Panc1 (cell line): ENCODE measurements around the gene DCD. TPM values are rescaled to one million over a fixed set of nuclear protein-coding genes. Genes with fewer than 3 reads are reported as not detected.

Experiments used
- ATAC-seq: fragments of 200-7000 bp; cut with Tn5 transposase; 2 replicates; pipeline ENCODE4 v1.9.1; 2020; ENCODE audit warnings: mild to moderate bottlenecking, moderate library complexity
- BruUV-seq: library from RNA; stranded (reverse); fragments of 400-500 nt; replicated peaks from 2 replicates; lab custom pipeline; 2021; lab: Mats Ljungman, UMichigan
- CTCF ChIA-PET: fragments of 300-600 bp; sonication (Branson Sonifier 250); formaldehyde crosslinking; loops from one replicate; lab custom pipeline; 2022; ENCODE audit warnings: antibody characterized with exemption; lab: Charles Lee
- POLR2A ChIA-PET: fragments of 300-600 bp; sonication (Branson Sonifier 250); formaldehyde crosslinking; loops from one replicate; lab custom pipeline; 2022; ENCODE audit warnings: antibody characterized with exemption; lab: Charles Lee
- DNase-seq: peaks from one replicate; pipeline ENCODE4 v3.0.0-alpha.2; 2010; ENCODE audit warnings: low read depth, low spot score
- H3K27ac ChIP-seq: 2 replicates; pipeline ENCODE4 v1.5.1; 2011; ENCODE audit warnings: mild to moderate bottlenecking, low read length, inconsistent platforms
- H3K27me3 ChIP-seq: fragments of 200-500 bp; sonication (Bioruptor generic); 2 replicates; pipeline ENCODE4 v1.6.0; 2014; ENCODE audit warnings: low read length, inconsistent platforms; ENCODE audit not compliant: control insufficient read depth, insufficient read depth
- H3K36me3 ChIP-seq: fragments of 200-500 bp; sonication (Bioruptor generic); 2 replicates; pipeline ENCODE4 v1.5.1; 2014; ENCODE audit warnings: inconsistent platforms, mild to moderate bottlenecking, low read length, moderate library complexity; ENCODE audit not compliant: control insufficient read depth, insufficient read depth
- H3K4me1 ChIP-seq: 2 replicates; pipeline ENCODE4 v1.5.1; 2011; ENCODE audit warnings: inconsistent platforms, mild to moderate bottlenecking, low read length, moderate library complexity; ENCODE audit not compliant: control insufficient read depth, insufficient read depth
- H3K4me3 ChIP-seq, 2 experiments: 2 replicates each; pipeline ENCODE4 v1.5.1; 2011 to 2012; ENCODE audit warnings: low read depth in 2 of 2, low read length in 2 of 2, mild to moderate bottlenecking in 2 of 2, inconsistent platforms in 1 of 2, moderate library complexity in 1 of 2
- H3K9me3 ChIP-seq: fragments of 200-500 bp; sonication (Bioruptor generic); 2 replicates; pipeline ENCODE4 v1.5.1; 2014; ENCODE audit warnings: low read depth, mild to moderate bottlenecking, inconsistent platforms, low read length, moderate library complexity; ENCODE audit not compliant: control insufficient read depth, insufficient read depth
- CTCF ChIP-seq: fragments of 450-650 bp; IDR thresholded peaks from 2 replicates; pipeline ENCODE4 v1.5.1; 2017; ENCODE audit warnings: mild to moderate bottlenecking
- POLR2AphosphoS5 ChIP-seq: IDR thresholded peaks from 2 replicates; pipeline ENCODE4 v1.6.1; 2012; ENCODE audit warnings: mild to moderate bottlenecking, low read depth, low read length, moderate library complexity
- REST ChIP-seq, 2 experiments: IDR thresholded peaks; 2 replicates each; pipeline ENCODE4 v1.6.1; 2011 to 2012; ENCODE audit warnings: low read depth in 2 of 2, control low read depth in 1 of 2, low read length in 1 of 2, mild to moderate bottlenecking in 1 of 2, moderate library complexity in 1 of 2; ENCODE audit not compliant: insufficient read depth in 1 of 2
- SIN3A ChIP-seq: IDR thresholded peaks from 2 replicates; pipeline ENCODE4 v1.6.1; 2012; ENCODE audit warnings: low read depth, mild to moderate bottlenecking, low read length, moderate library complexity, borderline replicate concordance; ENCODE audit not compliant: insufficient read depth
- TCF7L2 ChIP-seq: IDR thresholded peaks from 2 replicates; pipeline ENCODE4 v1.6.1; 2011; ENCODE audit warnings: mild to moderate bottlenecking, low read depth, low read length, inconsistent platforms
- in situ Hi-C: cut with HindIII; loops from 2 replicates; pipeline ENCODE4 v1.10.0; 2016; ENCODE audit warnings: low sequenced_read_pairs, low pct_unique_long_range_greater_than_20kb
- intact Hi-C: fragments of 100-400 bp; cut with micrococcal nuclease; formaldehyde crosslinking; loops from one replicate; pipeline ENCODE4 v1.10.0; 2022; ENCODE audit not compliant: unreplicated experiment
- total RNA-seq: library from RNA; stranded (reverse); gene quantifications from one replicate; pipeline ENCODE4 v1.2.1, GENCODE V29; 2021; ENCODE audit not compliant: unreplicated experiment

Gene DCD
- total RNA-seq, 1 experiment from 2014 or later: not detected

- ChIA-PET CTCF (interaction anchor here (0.5 to 1.0 kb wide), 3 partner anchors 14 to 414 kb away, joined by 3 to 6 read pairs (median 3); no protein-coding TSS in a partner anchor), POLR2A (interaction anchor here (0.7 kb wide), 1 partner anchor 1160 kb away, joined by 3 read pairs; no protein-coding TSS in a partner anchor)
- Histone ChIP-seq H3K4me3 (no peak overlapping the region), H3K4me1 (no peaks in the 10 kb centered on the region), H3K9me3 (no peaks in the 10 kb centered on the region), H3K27ac (no peak overlapping the region), H3K36me3 (no peaks in the 10 kb centered on the region), H3K27me3 (peaks cover 9% of the 10 kb centered on the region)
- DNase-seq (peak; percentile 15), ATAC-seq (peak; percentile 86)
- intact Hi-C loops: no loop called here
- BruUV-seq: no TSS peak
- TF ChIP-seq REST (IDR thresholded peaks at IDR 0.05; ENCODE audit: insufficient read depth in 1 of 2, low read depth in 2 of 2, low read length in 1 of 2) (no peak), POLR2AphosphoS5 (no peak), CTCF (peak; percentile 82)
- in situ Hi-C loops: no loop called here
Measured at GRCh38 chr12:54658306-54659264, 10.4 kb upstream of the DCD start.

GRCh38 chr12:54657105-54657607 lies 9.0 kb upstream of the DCD start:
- no peak overlapping the region for H3K27ac ChIP-seq
- no peak for ATAC-seq
- H3K9me3 ChIP-seq: no peaks in the 10 kb centered on the region
- in situ Hi-C loops (no loop called here), intact Hi-C loops (no loop called here)
- BruUV-seq: no TSS peak
- ChIA-PET CTCF (interaction anchor here (1.0 kb wide), 2 partner anchors 16 to 45 kb away, joined by 3 to 6 read pairs; no protein-coding TSS in a partner anchor), POLR2A (no interaction called here)
- no peaks in the 10 kb centered on the region for H3K36me3 ChIP-seq
- peaks cover 13% of the 10 kb centered on the region for H3K27me3 ChIP-seq
- H3K4me3 ChIP-seq: no peak overlapping the region
- TF ChIP-seq SIN3A (no peak), TCF7L2 (no peak), CTCF (no peak), POLR2AphosphoS5 (no peak), REST (IDR thresholded peaks at IDR 0.05; ENCODE audit: insufficient read depth in 1 of 2, low read depth in 2 of 2, low read length in 1 of 2) (no peak)
- H3K4me1 ChIP-seq: no peaks in the 10 kb centered on the region
- no peak for DNase-seq
